ENCODE results near the gene RBM20.
"Not testable (repeated sequence)": the region's sequence is repeated elsewhere in the genome, so short reads cannot be mapped to it uniquely, and the experiment has no call there.

RBM20 gene

DNA sequence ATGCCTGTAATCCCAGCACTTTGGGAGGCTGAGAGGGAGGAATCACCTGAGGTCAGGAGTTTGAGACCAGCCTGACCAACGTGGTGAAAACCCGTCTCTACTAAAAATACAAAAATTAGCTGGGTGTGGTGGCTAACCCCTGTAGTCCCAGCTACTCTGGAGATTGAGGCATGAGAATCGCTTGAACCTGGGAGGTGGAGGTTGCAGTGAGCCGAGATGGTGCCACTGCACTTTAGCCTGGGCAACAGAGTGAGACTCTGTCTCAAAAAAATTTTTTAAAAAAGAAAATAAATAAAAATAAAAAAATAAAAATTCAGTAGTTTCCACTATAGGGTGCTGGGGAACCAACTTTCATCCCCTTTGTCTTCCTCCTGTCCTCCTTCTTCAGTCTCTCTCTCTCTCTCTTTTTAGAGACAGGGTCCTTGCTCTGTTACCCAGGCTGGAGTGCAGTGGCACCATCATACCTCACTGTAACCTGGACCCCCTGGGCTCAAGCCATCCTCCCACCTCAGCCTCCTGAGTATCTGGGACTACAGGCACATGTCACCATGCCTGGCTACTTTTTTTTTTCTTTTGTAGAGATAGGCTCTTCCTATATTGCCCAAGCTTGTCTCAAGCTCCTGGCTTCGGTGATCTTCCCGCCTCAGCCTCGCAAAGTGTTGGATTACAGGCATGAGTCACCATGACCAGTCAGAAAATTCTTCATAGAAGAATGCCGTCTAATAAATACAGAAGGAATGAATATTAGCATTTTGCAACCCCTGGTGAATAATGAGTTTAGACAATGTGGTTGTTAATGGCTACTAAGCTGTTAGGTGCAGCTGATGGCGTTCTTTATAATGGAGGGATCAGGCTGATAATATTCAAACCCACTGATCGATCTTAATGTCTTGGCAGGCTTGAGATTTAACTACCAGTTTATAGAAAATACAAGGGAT, 20.6 kb downstream of the RBM20 start:
- in situ Hi-C loops (cut with HindIII; ENCODE audit: low pct_ligation_motif_present, low sequenced_read_pairs), result no loop called here

GRCh38 chr10:110666259-110666658, 22.1 kb downstream of the RBM20 start:
- in situ Hi-C loops (cut with HindIII; ENCODE audit: low pct_ligation_motif_present, low sequenced_read_pairs); DNase-seq; H3K4me3 ChIP-seq (ENCODE audit: low read depth, low read length): not testable (repeated sequence)

More for the DNA sequence above, 20.6 kb downstream of the RBM20 start:
- DNase-seq, result peak; percentile 90
- TF ChIP-seq, protein P1, sequence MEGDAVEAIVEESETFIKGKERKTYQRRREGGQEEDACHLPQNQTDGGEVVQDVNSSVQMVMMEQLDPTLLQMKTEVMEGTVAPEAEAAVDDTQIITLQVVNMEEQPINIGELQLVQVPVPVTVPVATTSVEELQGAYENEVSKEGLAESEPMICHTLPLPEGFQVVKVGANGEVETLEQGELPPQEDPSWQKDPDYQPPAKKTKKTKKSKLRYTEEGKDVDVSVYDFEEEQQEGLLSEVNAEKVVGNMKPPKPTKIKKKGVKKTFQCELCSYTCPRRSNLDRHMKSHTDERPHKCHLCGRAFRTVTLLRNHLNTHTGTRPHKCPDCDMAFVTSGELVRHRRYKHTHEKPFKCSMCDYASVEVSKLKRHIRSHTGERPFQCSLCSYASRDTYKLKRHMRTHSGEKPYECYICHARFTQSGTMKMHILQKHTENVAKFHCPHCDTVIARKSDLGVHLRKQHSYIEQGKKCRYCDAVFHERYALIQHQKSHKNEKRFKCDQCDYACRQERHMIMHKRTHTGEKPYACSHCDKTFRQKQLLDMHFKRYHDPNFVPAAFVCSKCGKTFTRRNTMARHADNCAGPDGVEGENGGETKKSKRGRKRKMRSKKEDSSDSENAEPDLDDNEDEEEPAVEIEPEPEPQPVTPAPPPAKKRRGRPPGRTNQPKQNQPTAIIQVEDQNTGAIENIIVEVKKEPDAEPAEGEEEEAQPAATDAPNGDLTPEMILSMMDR (IDR thresholded peaks at IDR 0.05; ENCODE audit: low read depth, low read length, missing control alignments), result no peak
- Histone ChIP-seq H3K4me3 (ENCODE audit: low read depth, low read length) (no peak overlapping the region), H3K27me3 (replicated peaks) (no peaks in the 10 kb centered on the region), H3K27ac (peak overlapping the region; percentile 43), H3K36me3 (replicated peaks) (no peaks in the 10 kb centered on the region)

GRCh38 chr10:110666673-110667072, 22.5 kb downstream of the RBM20 start:
- DNase-seq, result no peak
- in situ Hi-C loops (cut with HindIII; ENCODE audit: low pct_ligation_motif_present, low sequenced_read_pairs), result no loop called here
- Histone ChIP-seq H3K27me3 (replicated peaks) (no peaks in the 10 kb centered on the region), H3K27ac (no peak overlapping the region), H3K4me3 (ENCODE audit: low read depth, low read length) (no peak overlapping the region), H3K36me3 (replicated peaks) (no peaks in the 10 kb centered on the region)
- TF ChIP-seq, protein P1 (IDR thresholded peaks at IDR 0.05; ENCODE audit: low read depth, low read length, missing control alignments), result no peak

More at GRCh38 chr10:110666259-110666658, 22.1 kb downstream of the RBM20 start:
- H3K27ac ChIP-seq; H3K36me3 ChIP-seq (replicated peaks); H3K27me3 ChIP-seq (replicated peaks): not testable (repeated sequence)

- DNase-seq, result no peak
- TF ChIP-seq, protein P1 (IDR thresholded peaks at IDR 0.05; ENCODE audit: low read depth, low read length, missing control alignments), result no peak
- in situ Hi-C loops (cut with HindIII; ENCODE audit: low pct_ligation_motif_present, low sequenced_read_pairs), result no loop called here
- Histone ChIP-seq H3K4me3 (ENCODE audit: low read depth, low read length) (no peak overlapping the region), H3K27me3 (replicated peaks) (no peaks in the 10 kb centered on the region), H3K36me3 (replicated peaks) (no peaks in the 10 kb centered on the region), H3K27ac (no peak overlapping the region)
Observed at GRCh38 chr10:110667620-110668343, 23.6 kb downstream of the RBM20 start.

GRCh38 chr10:110668443-110668842, 24.3 kb downstream of the RBM20 start:
- DNase-seq, result no peak
- no peak overlapping the region for H3K27ac ChIP-seq
- no peaks in the 10 kb centered on the region for H3K36me3 ChIP-seq (replicated peaks)
- in situ Hi-C loops (cut with HindIII; ENCODE audit: low pct_ligation_motif_present, low sequenced_read_pairs), result no loop called here
- no peak overlapping the region for H3K4me3 ChIP-seq (ENCODE audit: low read depth, low read length)
- TF ChIP-seq, protein P1 (IDR thresholded peaks at IDR 0.05; ENCODE audit: low read depth, low read length, missing control alignments), result no peak
- no peaks in the 10 kb centered on the region for H3K27me3 ChIP-seq (replicated peaks)

DNA sequence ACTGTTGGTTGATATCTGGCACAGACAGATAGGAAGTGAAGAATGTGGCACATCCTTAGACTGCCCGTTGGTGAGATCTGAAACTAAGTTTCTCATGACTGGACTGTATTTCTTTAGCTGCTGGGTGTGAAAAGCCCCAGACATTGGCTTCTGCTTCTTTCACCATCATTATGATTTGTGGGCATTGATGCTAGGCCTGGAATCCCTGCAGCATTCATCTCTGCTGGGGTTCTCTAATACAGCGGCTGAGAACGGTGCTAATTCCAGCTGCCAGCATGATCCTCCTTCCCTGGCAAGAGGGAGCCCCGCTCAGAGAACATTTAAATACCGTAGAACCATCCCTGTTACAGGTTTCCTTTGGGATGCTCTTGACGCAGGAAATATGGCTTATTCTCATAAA, 26.2 kb downstream of the RBM20 start:
- H3K36me3 ChIP-seq (replicated peaks), result no peaks in the 10 kb centered on the region
- H3K27ac ChIP-seq, result no peak overlapping the region
- H3K27me3 ChIP-seq (replicated peaks), result no peaks in the 10 kb centered on the region
- DNase-seq, result no peak
- no peak overlapping the region for H3K4me3 ChIP-seq (ENCODE audit: low read depth, low read length)
- in situ Hi-C loops (cut with HindIII; ENCODE audit: low pct_ligation_motif_present, low sequenced_read_pairs), result no loop called here
- TF ChIP-seq, protein P1 (IDR thresholded peaks at IDR 0.05; ENCODE audit: low read depth, low read length, missing control alignments), result no peak

Measured in brain microvascular endothelial cell (primary cell).